OCI-LY3 (cell line): ENCODE data around the gene ZNF688.

ENCODE experiments used
- H2AFZ ChIP-seq: fragments of 200-600, 300-600 bp; shearing (Covaris generic); 2 replicates; pipeline ENCODE4 v1.6.0; 2014; ENCODE audit warnings: antibody characterized with exemption, low read depth, low read length
- H3K27ac ChIP-seq: fragments of 200-600, 300-600 bp; sonication (generic); 2 replicates; pipeline ENCODE4 v1.5.1; 2014; ENCODE audit warnings: mild to moderate bottlenecking, low read length, moderate library complexity, mixed read lengths
- H3K27me3 ChIP-seq: fragments of 200-600, 300-600 bp; sonication (generic); 2 replicates; pipeline ENCODE4 v1.6.1; 2014; ENCODE audit warnings: low read depth, low read length, mixed read lengths
- H3K36me3 ChIP-seq: fragments of 200-600, 300-600 bp; sonication (generic); replicated peaks from 2 replicates; pipeline ENCODE3; 2014; ENCODE audit warnings: low read depth, low read length, mixed read lengths
- H3K4me1 ChIP-seq: fragments of 300-600, 200-600 bp; sonication (generic); 2 replicates; pipeline ENCODE4 v1.6.1; 2014; ENCODE audit warnings: low read length, mixed read lengths
- H3K4me2 ChIP-seq: fragments of 200-600, 300-600 bp; sonication (generic); 2 replicates; pipeline ENCODE4 v1.6.1; 2014; ENCODE audit warnings: low read length, mixed read lengths
- H3K4me3 ChIP-seq: fragments of 300-600, 200-600 bp; sonication (generic); 2 replicates; pipeline ENCODE4 v1.5.1; 2014; ENCODE audit warnings: antibody characterized with exemption, mild to moderate bottlenecking, low read length, moderate library complexity
- H3K79me2 ChIP-seq: fragments of 300-600, 200-600 bp; shearing (Covaris generic); 2 replicates; pipeline ENCODE4 v1.6.1; 2014; ENCODE audit warnings: mild to moderate bottlenecking, low read length, mixed read lengths
- H3K9ac ChIP-seq: fragments of 300-600, 200-600 bp; shearing (Covaris generic); 2 replicates; pipeline ENCODE4 v1.6.0; 2014; ENCODE audit warnings: mild to moderate bottlenecking, low read length, moderate library complexity
- H3K9me3 ChIP-seq: fragments of 200-600, 300-600 bp; shearing (Covaris generic); 2 replicates; pipeline ENCODE4 v1.6.1; 2014; ENCODE audit warnings: low read length, mixed read lengths; ENCODE audit not compliant: insufficient read depth
- H4K20me1 ChIP-seq: fragments of 200-600, 300-600 bp; sonication (generic); 2 replicates; pipeline ENCODE4 v1.6.1; 2016; ENCODE audit warnings: low read length, mixed read lengths; ENCODE audit not compliant: insufficient read depth
- EZH2phosphoT487 ChIP-seq: fragments of 200-600 bp; shearing (Covaris generic); IDR thresholded peaks from 2 replicates; pipeline ENCODE4 v1.6.1; 2018; ENCODE audit warnings: antibody characterized with exemption, mixed run types, low read depth
- TF ChIP-seq, protein P1 (sequence below): fragments of 200-600, 300-600 bp; sonication (generic); IDR thresholded peaks from 2 replicates; pipeline ENCODE4 v1.5.1; 2014; ENCODE audit warnings: antibody characterized with exemption, low read length, low read depth

The ZNF688 gene

DNA sequence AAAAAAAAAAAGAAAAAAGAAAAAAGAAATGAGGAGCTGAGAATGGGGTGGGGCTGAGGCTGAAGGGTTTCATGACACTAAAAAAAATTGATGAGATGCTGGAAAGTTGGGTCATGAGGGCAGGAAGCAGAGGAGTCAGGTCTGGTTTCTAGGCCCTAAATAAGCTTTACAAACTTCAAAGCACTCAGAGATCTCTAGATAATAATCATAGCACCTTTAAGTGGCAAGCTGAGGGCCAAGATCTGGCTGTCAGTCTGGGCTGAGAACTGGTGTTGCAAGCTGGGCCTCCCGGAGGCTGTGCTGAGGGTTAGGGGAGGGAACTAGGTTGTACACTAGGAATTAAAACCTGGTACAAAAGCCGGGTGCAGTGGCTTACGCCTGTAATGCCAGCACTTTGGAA, 19.7 kb downstream of the ZNF688 start:
- Histone ChIP-seq H3K36me3 (peaks cover 18% of the 10 kb centered on the region), H3K9ac (no peak overlapping the region), H3K9me3 (no peaks in the 10 kb centered on the region), H4K20me1 (no peaks in the 10 kb centered on the region), H3K4me3 (no peak overlapping the region), H3K27me3 (no peaks in the 10 kb centered on the region), H3K27ac (no peak overlapping the region), H3K4me1 (no peaks in the 10 kb centered on the region), H2AFZ (no peak overlapping the region), H3K79me2 (peaks cover 7% of the 10 kb centered on the region; the same call in 1 of the 2 replicates), H3K4me2 (no peak overlapping the region)
- TF ChIP-seq EZH2phosphoT487, result no peak
- TF ChIP-seq, protein P1, sequence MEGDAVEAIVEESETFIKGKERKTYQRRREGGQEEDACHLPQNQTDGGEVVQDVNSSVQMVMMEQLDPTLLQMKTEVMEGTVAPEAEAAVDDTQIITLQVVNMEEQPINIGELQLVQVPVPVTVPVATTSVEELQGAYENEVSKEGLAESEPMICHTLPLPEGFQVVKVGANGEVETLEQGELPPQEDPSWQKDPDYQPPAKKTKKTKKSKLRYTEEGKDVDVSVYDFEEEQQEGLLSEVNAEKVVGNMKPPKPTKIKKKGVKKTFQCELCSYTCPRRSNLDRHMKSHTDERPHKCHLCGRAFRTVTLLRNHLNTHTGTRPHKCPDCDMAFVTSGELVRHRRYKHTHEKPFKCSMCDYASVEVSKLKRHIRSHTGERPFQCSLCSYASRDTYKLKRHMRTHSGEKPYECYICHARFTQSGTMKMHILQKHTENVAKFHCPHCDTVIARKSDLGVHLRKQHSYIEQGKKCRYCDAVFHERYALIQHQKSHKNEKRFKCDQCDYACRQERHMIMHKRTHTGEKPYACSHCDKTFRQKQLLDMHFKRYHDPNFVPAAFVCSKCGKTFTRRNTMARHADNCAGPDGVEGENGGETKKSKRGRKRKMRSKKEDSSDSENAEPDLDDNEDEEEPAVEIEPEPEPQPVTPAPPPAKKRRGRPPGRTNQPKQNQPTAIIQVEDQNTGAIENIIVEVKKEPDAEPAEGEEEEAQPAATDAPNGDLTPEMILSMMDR, result no peak

DNA sequence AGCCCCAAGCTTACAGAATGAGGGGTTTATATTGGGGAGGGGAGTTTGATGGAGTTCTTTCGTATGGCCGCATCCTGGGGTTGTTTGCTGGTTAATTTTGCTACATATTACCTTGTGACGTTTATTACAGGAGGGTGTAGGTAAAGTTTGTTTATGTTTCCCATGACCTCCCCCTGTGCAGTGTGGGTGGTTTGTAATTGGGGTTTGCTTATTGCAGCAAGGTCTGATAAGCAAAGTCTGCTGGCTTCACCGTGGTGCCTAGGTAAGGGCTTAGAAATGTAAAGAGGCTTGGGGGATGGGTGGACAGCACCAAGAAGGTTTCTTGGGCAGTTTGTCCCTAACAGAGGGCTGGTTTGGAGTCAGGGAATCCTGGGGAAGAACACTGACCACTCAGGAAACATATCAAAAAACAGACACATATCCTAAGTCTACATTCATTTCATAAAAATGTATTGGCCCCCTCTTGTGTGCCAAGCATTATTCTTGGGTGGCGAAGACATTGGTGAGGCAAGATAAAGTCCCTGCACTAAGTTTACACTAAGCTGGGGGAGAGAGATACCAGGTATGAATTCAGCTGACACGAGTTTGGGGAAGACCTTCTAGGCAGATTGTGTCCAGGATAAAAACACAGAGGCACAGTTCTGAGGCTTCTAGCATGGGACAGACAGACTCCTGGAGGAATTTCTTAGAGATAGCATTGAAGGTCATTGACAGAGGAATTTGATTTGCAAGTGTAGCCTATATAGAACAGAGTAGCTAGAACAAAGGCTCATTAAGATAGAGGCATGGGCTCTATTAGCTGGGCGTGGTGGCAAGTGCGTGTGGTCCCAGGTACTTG, 22.9 kb downstream of the ZNF688 start:
- no peak for TF ChIP-seq EZH2phosphoT487
- TF ChIP-seq, protein P1, result no peak
- Histone ChIP-seq H3K4me2 (no peak overlapping the region), H3K4me3 (no peak overlapping the region)

DNA sequence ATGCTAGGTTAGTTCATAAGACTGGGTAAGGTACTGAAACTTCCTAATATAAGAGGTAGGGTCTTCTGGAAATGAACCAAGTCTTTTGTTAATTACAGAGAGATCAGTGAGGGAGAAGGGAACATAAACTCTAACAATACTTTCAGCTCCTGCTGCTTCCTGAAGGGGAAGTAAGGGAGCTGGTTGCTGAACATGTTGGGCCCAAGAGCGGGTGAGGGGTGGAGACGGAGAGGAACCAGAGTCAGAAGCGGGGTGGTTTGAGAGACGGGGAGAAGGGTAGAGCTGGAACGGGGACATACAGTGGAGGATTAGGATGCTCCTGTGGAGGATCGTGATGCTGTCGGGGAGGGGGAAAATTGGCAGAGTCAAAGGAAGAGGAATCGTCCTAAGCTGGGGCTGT, 25.4 kb downstream of the ZNF688 start:
- H3K79me2 ChIP-seq, result no peaks in the 10 kb centered on the region
- no peaks in the 10 kb centered on the region for H3K9me3 ChIP-seq
- no peak overlapping the region for H3K4me3 ChIP-seq
- H3K9ac ChIP-seq, result no peak overlapping the region
- H3K27me3 ChIP-seq, result no peaks in the 10 kb centered on the region
- H3K4me2 ChIP-seq, result no peak overlapping the region
- no peak overlapping the region for H2AFZ ChIP-seq
- peaks cover 6% of the 10 kb centered on the region for H3K4me1 ChIP-seq
- H4K20me1 ChIP-seq, result no peaks in the 10 kb centered on the region
- H3K27ac ChIP-seq, result no peak overlapping the region
- H3K36me3 ChIP-seq, result no peaks in the 10 kb centered on the region
- TF ChIP-seq, protein P1, result no peak
- no peak for TF ChIP-seq EZH2phosphoT487

More for the DNA sequence above, 22.9 kb downstream of the ZNF688 start:
- Histone ChIP-seq H3K9ac (no peak overlapping the region), H3K36me3 (peaks cover 9% of the 10 kb centered on the region), H3K4me1 (no peaks in the 10 kb centered on the region), H3K27me3 (no peaks in the 10 kb centered on the region), H4K20me1 (no peaks in the 10 kb centered on the region), H3K79me2 (no peaks in the 10 kb centered on the region), H3K27ac (no peak overlapping the region), H2AFZ (no peak overlapping the region), H3K9me3 (no peaks in the 10 kb centered on the region)

DNA sequence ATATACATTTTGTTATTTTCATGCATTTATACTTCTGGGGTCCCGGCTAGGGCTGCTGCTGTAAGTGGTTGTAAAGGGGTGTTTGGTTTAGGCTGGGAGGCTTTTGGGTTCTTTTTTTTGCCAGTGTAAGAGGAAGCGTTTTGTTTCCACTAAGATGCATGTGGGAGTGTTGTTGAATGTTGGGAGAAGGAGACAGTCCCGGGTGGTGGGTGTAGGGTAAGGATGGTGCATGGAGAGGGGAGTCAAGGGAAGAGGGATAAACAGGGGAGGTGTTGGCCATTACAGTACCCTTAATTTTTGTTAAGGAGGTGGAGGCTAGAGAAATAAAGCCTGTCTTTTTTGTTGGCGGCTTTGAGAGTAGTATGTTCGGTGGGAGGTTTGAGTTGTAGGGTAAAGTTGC, 28.4 kb downstream of the ZNF688 start:
- H3K4me2 ChIP-seq, result no peak overlapping the region
- H2AFZ ChIP-seq, result no peak overlapping the region
- H3K27me3 ChIP-seq, result no peaks in the 10 kb centered on the region
- H3K4me1 ChIP-seq, result peaks cover 16% of the 10 kb centered on the region
- TF ChIP-seq, protein P1, result no peak
- TF ChIP-seq EZH2phosphoT487, result no peak
- no peak overlapping the region for H3K9ac ChIP-seq
- no peaks in the 10 kb centered on the region for H3K36me3 ChIP-seq
- H3K79me2 ChIP-seq, result no peaks in the 10 kb centered on the region
- no peaks in the 10 kb centered on the region for H3K9me3 ChIP-seq
- H4K20me1 ChIP-seq, result no peaks in the 10 kb centered on the region
- H3K4me3 ChIP-seq, result no peak overlapping the region
- H3K27ac ChIP-seq, result no peak overlapping the region
